Measurements from ENCODE around the gene LHCGR.

GRCh38 chr2:48693645-48694044 is 61.9 kb downstream of the LHCGR start:
- TF ChIP-seq POLR2A (IDR thresholded peaks at IDR 0.05) (no peak), CTCF (IDR thresholded peaks at IDR 0.05) (no peak), POLR2AphosphoS5 (IDR thresholded peaks at IDR 0.05) (no peak), EP300 (IDR thresholded peaks at IDR 0.05) (no peak)

All from gastroesophageal sphincter (tissue), 3 donors.